ENCODE measurements around the gene FAM117A.
"Not testable (repeated sequence)": the region's sequence is repeated elsewhere in the genome, so short reads cannot be mapped to it uniquely, and the experiment has no call there.

The FAM117A gene

GRCh38 chr17:49739641-49740271, 24.2 kb downstream of the FAM117A start:
- no peak for DNase-seq (ENCODE audit: low read depth, low spot score)

- no peak for DNase-seq (ENCODE audit: low read depth, low spot score)
Observed at GRCh38 chr17:49738456-49739163, 25.3 kb downstream of the FAM117A start.

GRCh38 chr17:49734515-49735490, 29.1 kb downstream of the FAM117A start:
- DNase-seq (ENCODE audit: low read depth, low spot score): no peak

GRCh38 chr17:49731435-49731831, 32.5 kb downstream of the FAM117A start:
- no peak for DNase-seq (ENCODE audit: low read depth, low spot score)

GRCh38 chr17:49730785-49731434, 33.0 kb downstream of the FAM117A start:
- DNase-seq (ENCODE audit: low read depth, low spot score): no peak

- DNase-seq (ENCODE audit: low read depth, low spot score): peak; percentile 92
Observed at GRCh38 chr17:49730078-49730784, 33.7 kb downstream of the FAM117A start.

GRCh38 chr17:49729069-49729468, 34.9 kb downstream of the FAM117A start:
- no peak for DNase-seq (ENCODE audit: low read depth, low spot score)

GRCh38 chr17:49728425-49728824, 35.5 kb downstream of the FAM117A start:
- DNase-seq (ENCODE audit: low read depth, low spot score): no peak

- no peak for DNase-seq (ENCODE audit: low read depth, low spot score)
Observed at GRCh38 chr17:49727380-49727779, 36.6 kb downstream of the FAM117A start.

- DNase-seq (ENCODE audit: low read depth, low spot score): no peak
Observed at GRCh38 chr17:49725452-49726130, 38.3 kb downstream of the FAM117A start.

- DNase-seq (ENCODE audit: low read depth, low spot score): not testable (repeated sequence)
Observed at GRCh38 chr17:49724552-49724951, 39.4 kb downstream of the FAM117A start.

GRCh38 chr17:49723423-49723822, 40.5 kb downstream of the FAM117A start:
- DNase-seq (ENCODE audit: low read depth, low spot score): no peak

- DNase-seq (ENCODE audit: low read depth, low spot score): no peak
Observed at GRCh38 chr17:49722066-49722465, 41.9 kb downstream of the FAM117A start.

GRCh38 chr17:49717371-49717861, 46.5 kb downstream of the FAM117A start:
- DNase-seq (ENCODE audit: low read depth, low spot score): peak; percentile 28

- DNase-seq (ENCODE audit: low read depth, low spot score): no peak
Observed at GRCh38 chr17:49716668-49717364, 47.1 kb downstream of the FAM117A start.

GRCh38 chr17:49715717-49716279, 48.1 kb downstream of the FAM117A start:
- DNase-seq (ENCODE audit: low read depth, low spot score): no peak

GRCh38 chr17:49715216-49715615, 48.7 kb downstream of the FAM117A start:
- no peak for DNase-seq (ENCODE audit: low read depth, low spot score)

GRCh38 chr17:49708515-49709183, 55.3 kb downstream of the FAM117A start:
- no peak for DNase-seq (ENCODE audit: low read depth, low spot score)
